H1 (cell line): ENCODE data around the gene GRAMD4. TPM values are rescaled to one million over a fixed set of nuclear protein-coding genes. Genes with fewer than 3 reads are reported as not detected.

ENCODE experiments used
- POU5F1 ChIP-seq: IDR thresholded peaks from 2 replicates; pipeline ENCODE4 v1.6.1; 2011; ENCODE audit warnings: low read depth, mild to moderate bottlenecking, low read length, moderate library complexity
- SIN3A ChIP-seq, 2 experiments: IDR thresholded peaks in 1 of 2; conservative IDR thresholded peaks in 1 of 2; 2 replicates each; pipeline ENCODE4 v1.6.1; 2011 to 2012; ENCODE audit warnings: low read length in 2 of 2, improper control_type of control experiment in 1 of 2, low read depth in 1 of 2, mild to moderate bottlenecking in 1 of 2
- TAF1 ChIP-seq: IDR thresholded peaks from 2 replicates; pipeline ENCODE4 v1.6.1; 2011; ENCODE audit warnings: mild to moderate bottlenecking, low read depth, low read length
- polyA plus RNA-seq, 7 experiments: library from polyadenylated mRNA; depleted of rRNA in 3 of 7; stranded (reverse) in 5 of 7; unstranded in 2 of 7; fragments of >200 nt in 5 of 7; fragments of 200-250 nt in 2 of 7; gene quantifications; 1 replicate in 5 of 7; 2 replicates in 1 of 7; 4 replicates in 1 of 7; pipeline versions ENCODE4 v1.2.1 to v1.2.3, GENCODE V29; 2011 to 2013; ENCODE audit warnings: missing spikeins in 2 of 7, mixed read lengths in 2 of 7
- total RNA-seq: library from RNA; stranded (reverse); fragmentation: NEBNext Ultra II Directional; extraction: Animal tissue kit (Norgen Biotek cat#: 25700); gene quantifications from 2 replicates; pipeline ENCODE4 v1.2.1, GENCODE V29; 2021

The GRAMD4 gene
- total and polyA plus RNA-seq, 2 of the 8 experiments (the other 6 are each of a cell fraction or from before 2014, with no cell fraction given) = 7.9 to 25.6 TPM

GRCh38 chr22:46652081-46652846, 32.1 kb downstream of the GRAMD4 start (continued):
- TF ChIP-seq TAF1 = no peak
- TF ChIP-seq POU5F1 = no peak
- TF ChIP-seq SIN3A (conservative IDR thresholded peaks at IDR 0.05 in 1 of 2, IDR thresholded peaks at IDR 0.05 in 1 of 2; ENCODE audit: low read depth in 1 of 2, low read length in 2 of 2) = no peak
